Measurements from ENCODE around the gene ANKRD13D.

DNA sequence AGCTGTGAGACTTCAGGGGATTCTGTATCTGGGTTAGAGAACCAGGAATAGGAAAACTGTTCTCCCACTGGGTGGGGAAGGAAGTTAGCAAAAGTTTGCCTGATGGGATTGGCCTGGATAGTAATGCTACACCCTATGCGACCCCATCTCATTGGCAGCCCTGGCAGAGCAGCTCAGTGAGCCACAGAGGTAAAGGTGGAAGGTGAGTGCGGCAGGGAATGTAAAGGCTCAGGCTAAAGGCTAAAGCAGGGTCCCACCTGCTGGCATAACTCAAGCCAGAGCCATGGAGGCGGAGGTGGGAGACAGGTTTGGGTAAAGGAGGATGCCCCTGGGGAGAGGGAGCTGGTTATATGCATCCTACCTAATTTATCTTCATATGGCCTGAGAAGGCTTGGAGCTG is 32.9 kb downstream of the ANKRD13D start:
- TF ChIP-seq, protein P1, sequence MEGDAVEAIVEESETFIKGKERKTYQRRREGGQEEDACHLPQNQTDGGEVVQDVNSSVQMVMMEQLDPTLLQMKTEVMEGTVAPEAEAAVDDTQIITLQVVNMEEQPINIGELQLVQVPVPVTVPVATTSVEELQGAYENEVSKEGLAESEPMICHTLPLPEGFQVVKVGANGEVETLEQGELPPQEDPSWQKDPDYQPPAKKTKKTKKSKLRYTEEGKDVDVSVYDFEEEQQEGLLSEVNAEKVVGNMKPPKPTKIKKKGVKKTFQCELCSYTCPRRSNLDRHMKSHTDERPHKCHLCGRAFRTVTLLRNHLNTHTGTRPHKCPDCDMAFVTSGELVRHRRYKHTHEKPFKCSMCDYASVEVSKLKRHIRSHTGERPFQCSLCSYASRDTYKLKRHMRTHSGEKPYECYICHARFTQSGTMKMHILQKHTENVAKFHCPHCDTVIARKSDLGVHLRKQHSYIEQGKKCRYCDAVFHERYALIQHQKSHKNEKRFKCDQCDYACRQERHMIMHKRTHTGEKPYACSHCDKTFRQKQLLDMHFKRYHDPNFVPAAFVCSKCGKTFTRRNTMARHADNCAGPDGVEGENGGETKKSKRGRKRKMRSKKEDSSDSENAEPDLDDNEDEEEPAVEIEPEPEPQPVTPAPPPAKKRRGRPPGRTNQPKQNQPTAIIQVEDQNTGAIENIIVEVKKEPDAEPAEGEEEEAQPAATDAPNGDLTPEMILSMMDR (IDR thresholded peaks at IDR 0.05), result no peak
- TF ChIP-seq EP300 (IDR thresholded peaks at IDR 0.05; ENCODE audit: low read depth) (no peak), POLR2AphosphoS5 (IDR thresholded peaks at IDR 0.05) (no peak)

Data from transverse colon (tissue), 4 donors.